HEK293 (cell line): ENCODE results near the gene TLL1.

Experiments used
- CTCF ChIP-seq: fragments of 450-650 bp; formaldehyde crosslinking; IDR thresholded peaks from 2 replicates; pipeline ENCODE4 v1.5.1; 2016; ENCODE audit warnings: missing biosample characterization, missing genetic modification characterization
- KLF9 ChIP-seq: fragments of 450-650 bp; formaldehyde crosslinking; IDR thresholded peaks from 2 replicates; pipeline ENCODE4 v1.5.1; 2016; ENCODE audit warnings: missing biosample characterization, missing genetic modification characterization, low read depth
- PRDM4 ChIP-seq: fragments of 450-650 bp; formaldehyde crosslinking; IDR thresholded peaks from 2 replicates; pipeline ENCODE4 v1.5.1; 2017; ENCODE audit warnings: missing biosample characterization, missing genetic modification characterization
- REST ChIP-seq: fragments of 450-650 bp; formaldehyde crosslinking; IDR thresholded peaks from 2 replicates; pipeline ENCODE4 v1.5.1; 2016; ENCODE audit warnings: missing biosample characterization, missing genetic modification characterization
- ZFP3 ChIP-seq: fragments of 450-650 bp; formaldehyde crosslinking; IDR thresholded peaks from 2 replicates; pipeline ENCODE4 v1.5.1; 2016; ENCODE audit warnings: low read depth, missing biosample characterization, missing genetic modification characterization
- ZFP41 ChIP-seq: fragments of 450-650 bp; formaldehyde crosslinking; IDR thresholded peaks from 2 replicates; pipeline ENCODE4 v1.5.1; 2016; ENCODE audit warnings: missing biosample characterization, missing genetic modification characterization, borderline replicate concordance
- ZNF146 ChIP-seq: fragments of 450-650 bp; formaldehyde crosslinking; IDR thresholded peaks from 2 replicates; pipeline ENCODE4 v1.5.1; 2016; ENCODE audit warnings: missing biosample characterization, missing genetic modification characterization
- ZNF214 ChIP-seq: fragments of 450-650 bp; formaldehyde crosslinking; IDR thresholded peaks from 2 replicates; pipeline ENCODE4 v1.5.1; 2017; ENCODE audit warnings: missing biosample characterization, mild to moderate bottlenecking, missing genetic modification characterization, borderline replicate concordance
- ZNF366 ChIP-seq: fragments of 450-650 bp; formaldehyde crosslinking; conservative IDR thresholded peaks from 2 replicates; pipeline ENCODE4 v1.5.1; 2016; ENCODE audit warnings: missing biosample characterization, missing genetic modification characterization
- ZNF513 ChIP-seq: fragments of 450-650 bp; IDR thresholded peaks from 2 replicates; pipeline ENCODE4 v1.5.1; 2018; ENCODE audit warnings: missing biosample characterization, missing genetic modification characterization
- ZNF558 ChIP-seq: fragments of 450-650 bp; formaldehyde crosslinking; IDR thresholded peaks from 2 replicates; pipeline ENCODE4 v1.5.1; 2016; ENCODE audit warnings: missing biosample characterization, missing genetic modification characterization
- ZSCAN30 ChIP-seq: fragments of 450-650 bp; IDR thresholded peaks from 2 replicates; pipeline ENCODE4 v1.5.1; 2018; ENCODE audit warnings: missing biosample characterization, mild to moderate bottlenecking, missing genetic modification characterization, moderate library complexity

GRCh38 chr4:165982934-165983333, 109.9 kb downstream of the TLL1 start:
- TF ChIP-seq ZNF513 (tag by site-specific recombination), result no peak
- no peak for TF ChIP-seq ZNF146 (tag by site-specific recombination)
- TF ChIP-seq ZNF214, result no peak
- TF ChIP-seq PRDM4, result no peak
- TF ChIP-seq ZFP3 (tag by site-specific recombination), result no peak
- no peak for TF ChIP-seq CTCF
- TF ChIP-seq ZFP41, result no peak
- no peak for TF ChIP-seq KLF9 (tag by site-specific recombination)
- no peak for TF ChIP-seq REST (tag by site-specific recombination)
- no peak for TF ChIP-seq ZSCAN30 (tag by site-specific recombination)
- no peak for TF ChIP-seq ZNF558 (tag by site-specific recombination)
- TF ChIP-seq ZNF366 (tag by site-specific recombination), result no peak
